Stomach smooth muscle (tissue), 2 donors: ENCODE data around the gene RBMS3.

Source experiments
- H3K27ac ChIP-seq: one replicate; pipeline ENCODE4 v1.7.0; 2013; ENCODE audit warnings: mild to moderate bottlenecking, low read length, inconsistent platforms
- H3K27me3 ChIP-seq, 2 donors: one replicate each; pipeline ENCODE4 v1.7.0; 2013; ENCODE audit warnings: low read length in 2 of 2; ENCODE audit not compliant: insufficient read depth in 2 of 2, control insufficient read depth in 1 of 2
- H3K36me3 ChIP-seq, 2 donors: one replicate each; pipeline ENCODE4 v1.7.0; 2013; ENCODE audit warnings: low read length in 2 of 2; ENCODE audit not compliant: control insufficient read depth in 2 of 2, insufficient read depth in 2 of 2
- H3K4me1 ChIP-seq: one replicate; pipeline ENCODE4 v1.7.0; 2013; ENCODE audit warnings: low read length; ENCODE audit not compliant: control insufficient read depth, insufficient read depth
- H3K4me3 ChIP-seq, 2 donors: one replicate each; pipeline ENCODE4 v1.7.0; 2013; ENCODE audit warnings: low read length in 2 of 2
- H3K9ac ChIP-seq, 2 donors: one replicate each; pipeline ENCODE4 v1.7.0; 2013; ENCODE audit warnings: low read length in 2 of 2, mild to moderate bottlenecking in 1 of 2
- H3K9me3 ChIP-seq, 2 donors: one replicate each; pipeline ENCODE4 v1.7.0; 2013; ENCODE audit warnings: low read length in 2 of 2; ENCODE audit not compliant: control insufficient read depth in 2 of 2
- donor health status: healthy.
- donor health status: Pancreatic carcinoma.

RBMS3 gene

GRCh38 chr3:29311795-29312194 is 30.9 kb downstream of the RBMS3 start:
- Histone ChIP-seq H3K27ac (no peak overlapping the region), H3K9me3 (no peaks in the 10 kb centered on the region), H3K4me3 (peak overlapping the region in 1 of 2 donors; percentile 31), H3K4me1 (peaks cover 5% of the 10 kb centered on the region), H3K27me3 (no peaks in the 10 kb centered on the region), H3K9ac (no peak overlapping the region), H3K36me3 (no peaks in the 10 kb centered on the region)

DNA sequence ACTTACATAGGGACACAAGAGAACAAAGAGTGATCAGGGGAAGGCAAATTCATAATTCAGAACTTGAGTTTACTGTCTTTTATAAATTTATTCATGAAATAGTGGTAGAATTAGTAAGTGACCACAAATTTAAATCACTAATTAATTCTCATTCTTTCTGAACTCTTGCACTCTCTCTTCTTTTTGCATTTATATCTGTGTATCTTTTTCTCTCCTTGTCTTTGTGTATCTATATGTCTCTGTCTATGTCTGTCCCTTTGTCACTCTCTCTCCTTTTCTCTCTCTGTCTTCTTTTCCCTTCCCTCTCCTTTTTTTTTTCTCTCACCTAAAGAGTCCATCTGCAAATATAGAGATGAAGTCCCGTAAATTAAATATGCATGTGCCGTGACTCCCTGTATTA is 31.5 kb downstream of the RBMS3 start:
- Histone ChIP-seq H3K9ac (no peak overlapping the region), H3K4me1 (peaks cover 5% of the 10 kb centered on the region), H3K27me3 (no peaks in the 10 kb centered on the region), H3K36me3 (no peaks in the 10 kb centered on the region), H3K27ac (no peak overlapping the region), H3K4me3 (no peak overlapping the region), H3K9me3 (no peaks in the 10 kb centered on the region)

DNA sequence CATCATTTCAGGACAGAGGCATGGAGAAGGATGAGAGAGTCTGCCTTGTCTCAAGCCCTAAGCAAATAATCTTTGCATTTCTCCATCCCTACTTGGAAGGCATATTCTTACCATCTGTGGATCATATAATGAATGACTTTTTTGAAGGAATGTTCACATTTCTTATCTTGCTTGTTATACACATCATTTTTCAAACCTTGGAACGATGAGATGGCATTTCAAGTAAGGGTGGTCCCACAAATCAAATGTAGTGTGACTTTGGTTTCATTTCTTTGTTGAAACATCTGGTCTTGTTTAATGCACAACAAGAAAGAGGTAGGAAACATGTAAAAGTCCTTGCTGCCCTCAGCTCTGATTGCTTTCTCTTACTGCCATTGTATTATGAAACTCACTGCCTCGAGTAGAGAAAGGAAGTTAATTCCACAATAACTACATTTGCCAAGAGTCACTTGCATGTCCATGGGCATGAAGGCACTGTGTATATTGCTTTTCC is 32.1 kb downstream of the RBMS3 start:
- no peak overlapping the region for H3K27ac ChIP-seq
- no peaks in the 10 kb centered on the region for H3K27me3 ChIP-seq
- no peak overlapping the region for H3K9ac ChIP-seq
- no peak overlapping the region for H3K4me3 ChIP-seq
- no peaks in the 10 kb centered on the region for H3K9me3 ChIP-seq
- H3K4me1 ChIP-seq: peaks cover 5% of the 10 kb centered on the region
- H3K36me3 ChIP-seq: no peaks in the 10 kb centered on the region

DNA sequence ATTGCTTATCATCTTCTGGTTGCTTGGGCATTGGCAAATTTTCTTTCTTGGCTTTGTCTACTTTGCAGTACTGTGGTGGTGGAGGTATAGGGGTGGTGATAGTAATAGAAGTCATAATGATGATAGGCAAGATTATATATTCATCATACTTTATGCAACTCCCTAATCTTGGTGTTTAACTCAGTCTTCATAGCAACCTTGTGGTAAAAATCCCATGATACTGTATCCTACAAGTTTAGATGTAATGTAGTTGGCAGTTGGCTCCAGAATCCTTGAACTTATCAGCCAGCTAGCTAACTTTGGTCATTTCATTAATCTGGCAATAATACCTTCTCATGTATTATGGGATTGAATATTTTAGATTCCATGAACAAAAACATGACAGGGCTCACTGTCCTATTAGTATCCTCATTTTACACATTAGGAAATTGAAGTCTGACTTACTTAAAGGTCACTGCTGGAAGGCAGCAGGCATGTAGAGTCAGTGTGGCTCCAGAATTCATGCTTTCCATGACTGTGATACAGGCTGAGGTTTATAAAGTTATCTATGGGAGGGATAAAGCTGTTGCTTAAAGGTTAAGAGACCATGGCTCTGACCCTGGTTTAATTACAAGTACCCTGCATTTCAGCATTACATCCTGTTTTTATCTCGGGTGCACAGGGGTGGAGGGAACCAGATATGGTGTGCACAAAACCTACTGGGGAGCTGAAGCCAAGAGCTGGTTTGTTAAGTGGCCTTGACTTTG is 33.3 kb downstream of the RBMS3 start:
- Histone ChIP-seq H3K4me1 (peaks cover 5% of the 10 kb centered on the region), H3K9ac (no peak overlapping the region), H3K4me3 (no peak overlapping the region), H3K27ac (no peak overlapping the region), H3K27me3 (no peaks in the 10 kb centered on the region), H3K9me3 (no peaks in the 10 kb centered on the region), H3K36me3 (no peaks in the 10 kb centered on the region)

DNA sequence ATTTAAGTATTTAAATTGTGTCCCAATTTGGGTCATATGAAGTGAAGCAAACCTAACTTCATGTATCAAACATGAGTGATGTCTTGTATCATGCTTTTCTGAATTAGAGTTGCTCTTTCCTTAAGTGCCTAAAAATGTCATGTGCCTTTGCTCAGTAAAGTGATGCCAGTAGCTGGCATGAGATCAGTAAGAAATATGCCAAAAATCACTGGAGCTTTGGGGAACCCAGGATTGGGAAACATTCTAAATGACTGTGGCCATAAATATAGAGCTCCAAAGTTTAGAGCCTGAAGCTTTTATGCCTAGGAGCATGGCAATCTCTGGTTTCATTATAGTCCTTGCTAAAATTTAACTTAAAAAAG is 33.8 kb downstream of the RBMS3 start:
- Histone ChIP-seq H3K27me3 (no peaks in the 10 kb centered on the region), H3K9me3 (no peaks in the 10 kb centered on the region), H3K9ac (no peak overlapping the region), H3K36me3 (no peaks in the 10 kb centered on the region), H3K27ac (no peak overlapping the region), H3K4me1 (peaks cover 5% of the 10 kb centered on the region), H3K4me3 (no peak overlapping the region)

GRCh38 chr3:29317659-29318173 is 36.8 kb downstream of the RBMS3 start:
- H3K27me3 ChIP-seq: no peaks in the 10 kb centered on the region
- no peak overlapping the region for H3K9ac ChIP-seq
- no peak overlapping the region for H3K4me3 ChIP-seq
- H3K9me3 ChIP-seq: no peaks in the 10 kb centered on the region
- H3K36me3 ChIP-seq: no peaks in the 10 kb centered on the region
- peaks cover 5% of the 10 kb centered on the region for H3K4me1 ChIP-seq
- no peak overlapping the region for H3K27ac ChIP-seq

DNA sequence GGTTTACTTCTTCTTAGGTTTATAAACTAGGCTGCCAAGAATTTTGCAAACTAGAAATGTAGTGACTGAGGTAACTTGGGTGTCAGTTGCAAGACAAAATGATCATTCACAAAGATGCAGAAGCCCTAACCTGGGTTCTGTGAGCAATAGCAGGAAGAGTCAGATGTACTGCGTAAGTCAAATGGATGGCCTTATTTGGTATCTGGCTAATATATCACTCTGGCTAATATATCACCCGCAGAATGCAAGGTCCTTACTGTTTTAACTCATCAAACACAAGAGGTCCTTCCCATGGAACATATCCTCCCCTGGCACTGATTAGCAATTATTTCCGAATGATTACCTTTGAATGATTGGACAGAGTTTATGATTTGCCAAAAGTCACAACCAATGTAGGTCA is 37.4 kb downstream of the RBMS3 start:
- Histone ChIP-seq H3K9me3 (no peaks in the 10 kb centered on the region), H3K36me3 (no peaks in the 10 kb centered on the region), H3K9ac (no peak overlapping the region), H3K27me3 (no peaks in the 10 kb centered on the region), H3K4me1 (peaks cover 5% of the 10 kb centered on the region), H3K4me3 (no peak overlapping the region), H3K27ac (no peak overlapping the region)

DNA sequence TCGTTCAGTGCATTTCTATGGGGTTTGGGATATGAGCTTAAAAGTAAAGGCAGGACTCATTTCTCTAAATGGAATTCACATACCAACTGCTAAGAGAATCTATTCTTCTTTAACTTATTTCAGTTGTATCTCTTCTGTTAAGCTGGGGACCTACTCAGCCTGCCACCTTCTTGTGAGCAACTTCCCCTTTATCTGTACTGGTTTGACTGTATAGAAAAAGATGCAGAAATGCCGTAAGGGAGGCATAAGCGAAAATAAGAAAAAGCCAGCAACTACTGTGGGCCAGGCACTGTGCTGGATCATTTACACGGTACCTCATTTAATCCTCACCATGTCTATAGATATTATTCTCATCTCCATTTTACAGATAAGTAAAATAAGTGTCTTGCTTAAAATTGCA is 38.4 kb downstream of the RBMS3 start:
- no peak overlapping the region for H3K9ac ChIP-seq
- no peaks in the 10 kb centered on the region for H3K9me3 ChIP-seq
- H3K4me3 ChIP-seq: no peak overlapping the region
- no peaks in the 10 kb centered on the region for H3K27me3 ChIP-seq
- no peak overlapping the region for H3K27ac ChIP-seq
- peaks cover 3% of the 10 kb centered on the region for H3K4me1 ChIP-seq
- H3K36me3 ChIP-seq: no peaks in the 10 kb centered on the region

GRCh38 chr3:29319798-29320197 is 38.9 kb downstream of the RBMS3 start:
- H3K4me1 ChIP-seq: no peaks in the 10 kb centered on the region
- H3K4me3 ChIP-seq: no peak overlapping the region
- H3K27ac ChIP-seq: no peak overlapping the region

GRCh38 chr3:29322586-29322985 is 41.7 kb downstream of the RBMS3 start:
- Histone ChIP-seq H3K4me1 (no peaks in the 10 kb centered on the region), H3K9me3 (no peaks in the 10 kb centered on the region), H3K27ac (no peak overlapping the region), H3K27me3 (no peaks in the 10 kb centered on the region), H3K4me3 (no peak overlapping the region), H3K36me3 (no peaks in the 10 kb centered on the region), H3K9ac (no peak overlapping the region)

More at GRCh38 chr3:29319798-29320197, 38.9 kb downstream of the RBMS3 start:
- Histone ChIP-seq H3K36me3 (no peaks in the 10 kb centered on the region), H3K9me3 (no peaks in the 10 kb centered on the region), H3K9ac (no peak overlapping the region), H3K27me3 (no peaks in the 10 kb centered on the region)

GRCh38 chr3:29324180-29324651 is 43.3 kb downstream of the RBMS3 start:
- Histone ChIP-seq H3K9ac (no peak overlapping the region), H3K27ac (peak overlapping the region; percentile 42), H3K4me1 (no peaks in the 10 kb centered on the region), H3K4me3 (peak overlapping the region; percentile 44 to 59), H3K36me3 (no peaks in the 10 kb centered on the region), H3K27me3 (no peaks in the 10 kb centered on the region), H3K9me3 (no peaks in the 10 kb centered on the region)
